B cell (primary cell): ENCODE results near the gene VCL.

Experiments
- CTCF ChIP-seq: fragments of 200-600 bp; IDR thresholded peaks from one replicate; pipeline ENCODE4 v1.8.0; 2022; ENCODE audit warnings: antibody characterized with exemption, mild to moderate bottlenecking
- EZH2 ChIP-seq: IDR thresholded peaks from 2 replicates; pipeline ENCODE4 v1.6.1; 2012; ENCODE audit warnings: borderline replicate concordance, low read depth, mild to moderate bottlenecking, moderate library complexity, low read length; ENCODE audit not compliant: insufficient read depth, poor library complexity, severe bottlenecking

- no peak for TF ChIP-seq CTCF
- no peak for TF ChIP-seq EZH2
Observed at GRCh38 chr10:74081941-74082718, 84.2 kb downstream of the VCL start.
